Skeletal muscle tissue (tissue), 4 donors: ENCODE measurements around the gene FNDC3B. TPM values are rescaled to one million over a fixed set of nuclear protein-coding genes. Genes with fewer than 3 reads are reported as not detected.

Source experiments
- H3K27ac ChIP-seq: one replicate; pipeline ENCODE4 v1.7.0; 2013; ENCODE audit warnings: mild to moderate bottlenecking, low read depth, low read length, inconsistent platforms
- H3K27me3 ChIP-seq, 3 donors: one replicate each; pipeline ENCODE4 v1.7.0; 2013; ENCODE audit warnings: low read length in 3 of 3; ENCODE audit not compliant: control insufficient read depth in 3 of 3, insufficient read depth in 3 of 3
- H3K36me3 ChIP-seq, 3 donors: one replicate each; pipeline ENCODE4 v1.7.0; 2013; ENCODE audit warnings: low read length in 3 of 3; ENCODE audit not compliant: control insufficient read depth in 3 of 3, insufficient read depth in 3 of 3
- H3K4me1 ChIP-seq, 3 donors: one replicate each; pipeline ENCODE4 v1.7.0; 2013; ENCODE audit warnings: low read length in 3 of 3, mild to moderate bottlenecking in 3 of 3; ENCODE audit not compliant: control insufficient read depth in 3 of 3, insufficient read depth in 3 of 3
- H3K4me3 ChIP-seq, 3 donors: one replicate each; pipeline ENCODE4 v1.7.0; 2013; ENCODE audit warnings: low read length in 3 of 3
- H3K9ac ChIP-seq, 3 donors: one replicate each; pipeline ENCODE4 v1.7.0; 2013; ENCODE audit warnings: low read length in 3 of 3, mild to moderate bottlenecking in 3 of 3, moderate library complexity in 2 of 3, low read depth in 1 of 3
- H3K9me3 ChIP-seq, 3 donors: one replicate each; pipeline ENCODE4 v1.7.0; 2013; ENCODE audit warnings: low read length in 3 of 3; ENCODE audit not compliant: control insufficient read depth in 3 of 3
- total RNA-seq: library from RNA; depleted of rRNA; stranded (reverse); fragments of >200 nt; gene quantifications from one replicate; pipeline ENCODE4 v1.2.3, GENCODE V29; 2014
- donor health status: Osteomylitis.

The FNDC3B gene
- total RNA-seq, 1 donor from 2014 or later, result 140 TPM

GRCh38 chr3:172151651-172152649, 112.6 kb downstream of the FNDC3B start:
- H3K27ac ChIP-seq, result peak overlapping the region; percentile 86
- no peak overlapping the region for H3K4me3 ChIP-seq
- H3K27me3 ChIP-seq, result no peaks in the 10 kb centered on the region
- peak overlapping the region; percentile 23 to 65 (median 52) for H3K9ac ChIP-seq
- H3K4me1 ChIP-seq, result peaks cover 40 to 56% (median 52%) of the 10 kb centered on the region in 3 donors
- no peaks in the 10 kb centered on the region for H3K9me3 ChIP-seq
- H3K36me3 ChIP-seq, result no peaks in the 10 kb centered on the region

GRCh38 chr3:172152874-172153273, 113.5 kb downstream of the FNDC3B start:
- Histone ChIP-seq H3K27ac (peak overlapping the region; percentile 86), H3K27me3 (no peaks in the 10 kb centered on the region), H3K9ac (peak overlapping the region; percentile 52 to 65 (median 54)), H3K36me3 (no peaks in the 10 kb centered on the region), H3K4me3 (peak overlapping the region; percentile 2 to 36 (median 4)), H3K4me1 (peaks cover 40 to 56% (median 52%) of the 10 kb centered on the region in 3 donors), H3K9me3 (no peaks in the 10 kb centered on the region)

GRCh38 chr3:172153335-172153861, 114.0 kb downstream of the FNDC3B start:
- peak overlapping the region; percentile 2 to 36 (median 4) for H3K4me3 ChIP-seq
- H3K27me3 ChIP-seq, result no peaks in the 10 kb centered on the region
- peaks cover 35 to 52% (median 49%) of the 10 kb centered on the region in 3 donors for H3K4me1 ChIP-seq
- peak overlapping the region; percentile 86 for H3K27ac ChIP-seq
- no peaks in the 10 kb centered on the region for H3K9me3 ChIP-seq
- peak overlapping the region; percentile 52 to 65 (median 54) for H3K9ac ChIP-seq
- H3K36me3 ChIP-seq, result no peaks in the 10 kb centered on the region

GRCh38 chr3:172154768-172155664, 115.6 kb downstream of the FNDC3B start:
- H3K27ac ChIP-seq, result peak overlapping the region; percentile 86
- no peak overlapping the region for H3K9ac ChIP-seq
- no peaks in the 10 kb centered on the region for H3K36me3 ChIP-seq
- no peaks in the 10 kb centered on the region for H3K27me3 ChIP-seq
- peaks cover 33 to 51% (median 48%) of the 10 kb centered on the region in 3 donors for H3K4me1 ChIP-seq
- H3K9me3 ChIP-seq, result no peaks in the 10 kb centered on the region
- H3K4me3 ChIP-seq, result no peak overlapping the region

GRCh38 chr3:172155897-172156585, 116.7 kb downstream of the FNDC3B start:
- peak overlapping the region in 2 of 3 donors; percentile 8 to 23 for H3K4me3 ChIP-seq
- peak overlapping the region; percentile 86 for H3K27ac ChIP-seq
- no peaks in the 10 kb centered on the region for H3K27me3 ChIP-seq
- H3K9ac ChIP-seq, result peak overlapping the region in 1 of 3 donors; percentile 33
- H3K9me3 ChIP-seq, result no peaks in the 10 kb centered on the region
- no peaks in the 10 kb centered on the region for H3K36me3 ChIP-seq
- H3K4me1 ChIP-seq, result peaks cover 37 to 55% (median 52%) of the 10 kb centered on the region in 3 donors

GRCh38 chr3:172156586-172156955, 117.2 kb downstream of the FNDC3B start:
- Histone ChIP-seq H3K9me3 (no peaks in the 10 kb centered on the region), H3K27ac (peak overlapping the region; percentile 0), H3K4me3 (peak overlapping the region in 2 of 3 donors; percentile 8 to 23), H3K27me3 (no peaks in the 10 kb centered on the region), H3K36me3 (no peaks in the 10 kb centered on the region), H3K9ac (peak overlapping the region in 1 of 3 donors; percentile 33), H3K4me1 (peaks cover 37 to 54% (median 53%) of the 10 kb centered on the region in 3 donors)

- no peaks in the 10 kb centered on the region for H3K27me3 ChIP-seq
- no peak overlapping the region for H3K27ac ChIP-seq
- no peaks in the 10 kb centered on the region for H3K36me3 ChIP-seq
- no peak overlapping the region for H3K4me3 ChIP-seq
- H3K9ac ChIP-seq, result no peak overlapping the region
- no peaks in the 10 kb centered on the region for H3K9me3 ChIP-seq
- H3K4me1 ChIP-seq, result peaks cover 29 to 43% (median 43%) of the 10 kb centered on the region in 3 donors
Measured at GRCh38 chr3:172157564-172158258, 118.3 kb downstream of the FNDC3B start.

GRCh38 chr3:172158741-172159140, 119.4 kb downstream of the FNDC3B start:
- H3K27ac ChIP-seq, result no peak overlapping the region
- H3K9me3 ChIP-seq, result no peaks in the 10 kb centered on the region
- H3K4me3 ChIP-seq, result no peak overlapping the region
- H3K4me1 ChIP-seq, result peaks cover 19 to 33% (median 33%) of the 10 kb centered on the region in 3 donors
- H3K36me3 ChIP-seq, result no peaks in the 10 kb centered on the region
- H3K9ac ChIP-seq, result no peak overlapping the region
- H3K27me3 ChIP-seq, result no peaks in the 10 kb centered on the region

GRCh38 chr3:172159376-172159775, 120.0 kb downstream of the FNDC3B start:
- Histone ChIP-seq H3K4me3 (no peak overlapping the region), H3K9me3 (no peaks in the 10 kb centered on the region), H3K27ac (no peak overlapping the region), H3K36me3 (no peaks in the 10 kb centered on the region), H3K27me3 (no peaks in the 10 kb centered on the region), H3K9ac (no peak overlapping the region), H3K4me1 (peaks cover 16 to 29% (median 28%) of the 10 kb centered on the region in 3 donors)
